ENCODE results near the gene EPHA7.

Gene EPHA7

GRCh38 chr6:93193868-93194267 is 225.5 kb downstream of the EPHA7 start:
- Histone ChIP-seq H3K79me2 (ENCODE audit: control insufficient read depth, low read length) (no peaks in the 10 kb centered on the region), H4K20me1 (ENCODE audit: control insufficient read depth, insufficient read depth, low read depth, low read length) (no peaks in the 10 kb centered on the region), H3K4me2 (ENCODE audit: low read length) (no peak overlapping the region), H3K36me3 (ENCODE audit: control insufficient read depth, low read length) (no peaks in the 10 kb centered on the region), H3K4me1 (ENCODE audit: control insufficient read depth, low read length) (no peaks in the 10 kb centered on the region), H3K9me2 (replicated peaks; ENCODE audit: control insufficient read depth, low read length) (no peaks in the 10 kb centered on the region), H3K9me3 (ENCODE audit: control insufficient read depth, insufficient read depth, low read length) (no peaks in the 10 kb centered on the region), H3K4me3 (ENCODE audit: low read length) (no peak overlapping the region), H3F3A (ENCODE audit: control insufficient read depth, insufficient read depth) (no peaks in the 10 kb centered on the region), H3K27me3 (ENCODE audit: control insufficient read depth, low read length) (no peaks in the 10 kb centered on the region), H3K27ac (ENCODE audit: low read depth, low read length) (no peak overlapping the region)
- TF ChIP-seq EZH2phosphoT487 (IDR thresholded peaks at IDR 0.05; ENCODE audit: borderline replicate concordance, low read length), result no peak

Measured in DOHH2 (cell line).